Activated naive CD4-positive, alpha-beta T cell treated with anti-CD3 and anti-CD28 coated beads for 36 hours (primary cell): ENCODE measurements around the gene SLC35A4. TPM values are rescaled to one million over a fixed set of nuclear protein-coding genes. Genes with fewer than 3 reads are reported as not detected.

Experiments used
- CTCF ChIA-PET: fragments of 350-600 bp; sonication (Branson Sonifier 250); formaldehyde crosslinking; loops from one replicate; lab custom pipeline; 2021; ENCODE audit warnings: antibody characterized with exemption; lab: Charles Lee
- DNase-seq: peaks from one replicate; pipeline ENCODE4 v3.0.0-alpha.2; 2020
- H3K27ac Mint-ChIP-seq: one replicate; pipeline ENCODE4 v1.8.0; 2021; ENCODE audit warnings: mild to moderate bottlenecking, mixed read lengths
- H3K27me3 Mint-ChIP-seq: one replicate; pipeline ENCODE4 v1.8.0; 2021; ENCODE audit warnings: low read depth, mixed read lengths
- H3K36me3 Mint-ChIP-seq: one replicate; pipeline ENCODE4 v1.8.0; 2021; ENCODE audit warnings: low read depth, mixed read lengths
- H3K4me1 Mint-ChIP-seq: one replicate; pipeline ENCODE4 v1.8.0; 2021; ENCODE audit warnings: low read depth, mixed read lengths
- H3K4me3 Mint-ChIP-seq: one replicate; pipeline ENCODE4 v1.8.0; 2021; ENCODE audit warnings: mild to moderate bottlenecking, moderate library complexity, mixed read lengths
- H3K9me3 Mint-ChIP-seq: one replicate; pipeline ENCODE4 v1.8.0; 2021; ENCODE audit warnings: mixed read lengths
- intact Hi-C: fragments of 100-400 bp; cut with micrococcal nuclease; formaldehyde crosslinking; loops from one replicate; pipeline ENCODE4 v1.15.1; 2023
- total RNA-seq, 2 experiments: library from RNA; stranded (reverse); gene quantifications; one replicate each; pipeline ENCODE4 v1.2.3, GENCODE V29; 2021

Gene SLC35A4
- total RNA-seq, 2 experiments from 2014 or later: 57.1 to 60.1 TPM

DNA sequence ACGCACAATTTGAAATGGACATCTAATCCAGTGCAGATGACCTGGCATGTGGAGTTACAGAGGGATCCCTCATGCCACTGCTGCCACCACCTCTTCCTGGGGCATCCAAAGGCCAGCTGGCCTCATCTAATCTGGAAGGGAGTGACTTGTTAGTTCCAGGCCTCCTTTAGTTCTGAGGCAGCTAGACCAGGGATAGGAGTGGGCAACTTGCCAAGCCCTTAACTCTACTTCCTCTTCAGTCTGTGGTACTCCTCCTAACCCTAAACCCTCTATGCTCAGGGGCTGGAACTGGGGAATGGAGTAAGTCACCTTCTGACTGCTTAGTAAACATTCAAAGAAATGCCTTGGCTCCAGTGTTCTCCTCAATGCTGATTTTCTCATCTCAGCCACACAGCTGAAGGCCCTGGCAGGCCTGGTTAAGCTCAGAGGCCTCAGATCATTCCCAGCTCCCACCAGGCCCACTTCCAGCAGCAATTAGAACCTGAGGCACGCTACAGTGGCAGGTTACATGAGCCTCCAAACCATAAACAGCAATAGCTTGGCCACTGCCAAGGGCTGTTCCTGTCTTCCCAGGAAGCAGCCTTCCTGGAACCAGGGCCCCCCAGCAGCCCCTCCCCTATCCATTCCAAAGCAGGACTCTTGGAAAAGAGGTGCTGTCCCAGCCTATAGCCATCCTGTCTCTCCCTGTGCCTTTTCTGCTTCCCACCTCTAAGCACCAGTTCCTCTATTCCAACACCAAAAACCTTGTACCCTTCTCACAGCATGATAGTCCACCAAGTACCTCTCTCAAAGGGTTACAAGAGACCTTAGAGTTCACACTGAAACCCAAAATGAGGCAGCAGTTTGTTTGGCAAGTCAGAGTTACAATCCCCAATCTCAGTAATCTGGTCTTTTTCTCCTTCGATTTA is 15.1 kb upstream of the SLC35A4 start:
- H3K36me3 Mint-ChIP-seq: peaks cover 39% of the 10 kb centered on the region
- CTCF ChIA-PET: interaction anchor here (1.2 to 3.2 kb wide), 2 partner anchors 15 to 86 kb away, joined by 3 to 18 read pairs; no protein-coding TSS in a partner anchor
- H3K9me3 Mint-ChIP-seq: no peaks in the 10 kb centered on the region
- H3K27me3 Mint-ChIP-seq: no peaks in the 10 kb centered on the region
- intact Hi-C loops: loop anchor here (5.0 to 10.0 kb wide), 2 partner anchors 297 to 1255 kb away; partner anchors contain the start of gene MATR3
- H3K4me1 Mint-ChIP-seq: peaks cover 60% of the 10 kb centered on the region
- H3K4me3 Mint-ChIP-seq: no peak overlapping the region
- peak overlapping the region; percentile 94 for H3K27ac Mint-ChIP-seq
- DNase-seq: no peak

DNA sequence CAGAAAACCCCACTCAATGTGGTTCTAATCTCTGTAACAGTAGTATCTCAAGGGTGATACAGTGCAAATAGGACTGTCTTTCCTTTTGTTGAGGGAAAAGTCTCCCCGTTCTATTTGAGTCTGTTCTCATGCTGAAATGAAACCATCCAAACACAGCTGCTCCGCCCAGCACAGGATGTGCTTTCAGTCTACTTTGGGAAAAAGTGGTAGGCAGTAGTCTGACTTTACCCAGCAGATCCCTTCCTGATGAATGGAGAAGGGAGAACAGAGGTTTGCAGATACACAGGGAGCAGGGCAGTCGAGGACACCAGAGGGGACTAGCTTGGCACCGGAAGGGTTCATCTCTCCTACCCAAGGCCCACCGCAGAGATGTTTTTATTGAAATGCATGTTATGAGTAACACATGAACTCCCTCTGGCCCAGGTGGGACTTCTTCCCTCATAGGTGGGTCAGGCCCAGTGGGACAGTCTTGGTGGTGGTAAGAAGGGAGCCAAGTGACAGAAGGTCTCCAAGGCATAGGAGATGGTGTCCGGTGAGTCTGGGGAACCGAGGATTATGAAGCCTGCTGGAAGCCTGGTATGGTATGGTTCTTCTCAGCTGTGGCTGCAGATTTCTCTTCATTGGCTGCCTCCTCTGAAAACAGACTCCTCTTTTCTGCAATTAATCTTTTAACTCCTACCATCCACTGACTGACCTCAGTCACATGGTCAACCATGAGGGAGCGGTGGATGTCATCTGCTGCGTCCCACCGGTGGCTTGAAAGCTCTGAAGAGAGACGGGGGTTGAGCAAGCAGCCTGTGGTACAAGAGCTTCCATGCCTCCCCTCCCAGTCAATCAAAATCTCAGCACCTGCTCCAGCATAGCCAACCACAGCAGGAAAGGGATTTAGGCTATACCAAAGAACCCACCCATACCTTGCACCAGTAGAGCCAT is 14.2 kb upstream of the SLC35A4 start:
- Mint-ChIP-seq H3K4me1 (peaks cover 69% of the 10 kb centered on the region), H3K36me3 (peaks cover 38% of the 10 kb centered on the region), H3K4me3 (no peak overlapping the region), H3K27me3 (no peaks in the 10 kb centered on the region), H3K9me3 (no peaks in the 10 kb centered on the region), H3K27ac (peak overlapping the region; percentile 64)
- intact Hi-C loops: loop anchor here (5.0 to 10.0 kb wide), 2 partner anchors 298 to 1256 kb away; partner anchors contain the start of gene MATR3
- DNase-seq: no peak
- CTCF ChIA-PET: no interaction called here

DNA sequence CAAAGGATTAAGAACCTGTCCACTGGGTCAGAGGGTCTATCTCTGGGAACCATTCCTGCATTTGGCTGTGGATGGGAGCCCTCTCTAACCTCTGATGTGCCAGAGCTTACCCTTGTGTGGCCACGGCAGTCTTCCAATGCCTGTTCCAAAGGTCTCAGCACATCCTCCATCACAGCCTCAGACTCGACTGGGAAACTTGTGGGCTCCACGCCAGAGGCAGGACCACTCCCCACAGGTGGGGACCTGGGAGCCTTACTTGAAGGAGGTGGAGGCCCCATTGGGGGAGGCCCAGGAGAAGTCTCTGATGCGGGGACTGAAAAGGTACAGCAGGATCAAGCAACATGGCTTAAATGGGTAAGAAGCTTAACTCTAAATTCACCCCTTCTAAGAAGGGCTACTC is 12.8 kb upstream of the SLC35A4 start:
- H3K4me1 Mint-ChIP-seq: peaks cover 81% of the 10 kb centered on the region
- no peaks in the 10 kb centered on the region for H3K27me3 Mint-ChIP-seq
- peaks cover 48% of the 10 kb centered on the region for H3K36me3 Mint-ChIP-seq
- intact Hi-C loops: loop anchor here (5.0 to 10.0 kb wide), 2 partner anchors 300 to 1257 kb away; partner anchors contain the start of gene MATR3
- no peaks in the 10 kb centered on the region for H3K9me3 Mint-ChIP-seq
- H3K27ac Mint-ChIP-seq: no peak overlapping the region
- no peak for DNase-seq
- CTCF ChIA-PET: interaction anchor here (0.7 to 1.0 kb wide), 2 partner anchors 83 to 270 kb away, joined by 3 read pairs; partner anchors contain the start of gene PCDHA5
- no peak overlapping the region for H3K4me3 Mint-ChIP-seq

- Mint-ChIP-seq H3K27me3 (no peaks in the 10 kb centered on the region), H3K27ac (peak overlapping the region; percentile 89), H3K9me3 (no peaks in the 10 kb centered on the region), H3K4me3 (peak overlapping the region; percentile 46), H3K4me1 (peaks cover 79% of the 10 kb centered on the region), H3K36me3 (peaks cover 47% of the 10 kb centered on the region)
- CTCF ChIA-PET: interaction anchor here (0.6 kb wide), 2 partner anchors 157 to 1347 kb away, joined by 4 to 9 read pairs; no protein-coding TSS in a partner anchor
- intact Hi-C loops: loop anchor here (1.0 to 10.0 kb wide), 3 partner anchors 20 to 1259 kb away; partner anchors contain the start of gene MATR3
- no peak for DNase-seq
These were observed 11.0 kb upstream of the SLC35A4 start for GRCh38 chr5:140553657-140554056.

GRCh38 chr5:140554454-140554853 is 10.2 kb upstream of the SLC35A4 start:
- Mint-ChIP-seq H3K27ac (peak overlapping the region; percentile 89), H3K36me3 (peaks cover 39% of the 10 kb centered on the region), H3K9me3 (no peaks in the 10 kb centered on the region), H3K4me3 (peak overlapping the region; percentile 51), H3K4me1 (peaks cover 71% of the 10 kb centered on the region), H3K27me3 (no peaks in the 10 kb centered on the region)
- CTCF ChIA-PET: interaction anchor here (0.5 to 0.9 kb wide), 7 partner anchors 11 to 805 kb away, joined by 3 to 6 read pairs (median 4); no protein-coding TSS in a partner anchor
- intact Hi-C loops: loop anchor here (5.0 to 10.0 kb wide), 2 partner anchors 302 to 1260 kb away; partner anchors contain the start of gene MATR3
- DNase-seq: no peak

DNA sequence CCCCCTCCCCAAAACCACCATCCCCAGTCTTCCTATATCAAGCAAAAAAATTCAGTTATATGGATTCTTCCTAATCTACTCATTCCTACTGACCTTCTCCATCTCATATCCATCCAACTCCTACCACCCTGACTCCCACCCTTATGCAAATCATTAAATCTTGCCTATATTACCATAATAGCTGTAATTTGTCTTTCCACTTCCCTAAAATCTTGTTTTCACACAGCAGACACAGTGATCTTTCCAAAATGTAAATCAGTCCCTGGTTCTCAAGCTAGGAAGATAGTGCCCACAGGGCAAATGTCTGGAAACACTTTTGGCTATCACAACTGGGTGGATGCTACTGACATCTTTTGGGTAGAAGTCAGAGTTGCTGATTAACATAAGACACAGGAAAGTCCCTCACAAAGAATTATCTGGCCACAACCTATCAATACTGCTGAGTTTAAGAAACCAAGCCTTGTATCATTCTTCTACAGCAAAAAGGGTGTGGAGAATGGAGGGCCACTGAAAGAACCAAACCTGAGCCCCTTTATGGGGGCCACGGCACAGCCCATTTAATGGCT is 8.8 kb upstream of the SLC35A4 start:
- Mint-ChIP-seq H3K36me3 (peaks cover 29% of the 10 kb centered on the region), H3K27me3 (no peaks in the 10 kb centered on the region), H3K27ac (peak overlapping the region; percentile 93), H3K4me1 (peaks cover 60% of the 10 kb centered on the region), H3K9me3 (no peaks in the 10 kb centered on the region), H3K4me3 (peak overlapping the region; percentile 79)
- intact Hi-C loops: loop anchor here (1.0 to 10.0 kb wide), 7 partner anchors 8 to 1261 kb away; partner anchors contain the start of genes APBB3, HARS1, HARS2 and MATR3
- DNase-seq: no peak
- CTCF ChIA-PET: no interaction called here

DNA sequence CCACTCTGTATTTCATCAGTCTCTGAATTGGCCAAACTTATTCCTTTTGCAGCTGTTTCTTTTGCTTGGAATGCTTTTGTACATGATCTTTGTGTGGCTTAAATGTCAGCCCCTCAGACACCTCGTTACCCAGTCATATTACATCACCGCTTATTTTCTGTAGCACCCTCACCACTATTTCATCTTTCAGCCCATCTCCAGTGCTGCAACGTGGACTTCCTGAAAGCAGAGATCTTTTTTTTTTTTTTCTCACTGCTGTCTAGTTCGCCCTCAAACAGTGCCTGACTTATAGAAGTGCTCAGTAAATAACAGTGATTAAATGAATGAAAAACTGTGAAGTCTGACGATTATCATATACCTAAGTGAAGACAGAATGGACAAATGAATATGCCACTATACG is 8.2 kb upstream of the SLC35A4 start:
- DNase-seq: no peak
- CTCF ChIA-PET: no interaction called here
- H3K9me3 Mint-ChIP-seq: no peaks in the 10 kb centered on the region
- peak overlapping the region; percentile 93 for H3K27ac Mint-ChIP-seq
- peak overlapping the region; percentile 79 for H3K4me3 Mint-ChIP-seq
- H3K36me3 Mint-ChIP-seq: peaks cover 26% of the 10 kb centered on the region
- no peaks in the 10 kb centered on the region for H3K27me3 Mint-ChIP-seq
- H3K4me1 Mint-ChIP-seq: peaks cover 54% of the 10 kb centered on the region
- intact Hi-C loops: loop anchor here (1.0 to 10.0 kb wide), 7 partner anchors 8 to 1262 kb away; partner anchors contain the start of genes APBB3, HARS1, HARS2 and MATR3

GRCh38 chr5:140557136-140557805 is 7.4 kb upstream of the SLC35A4 start, which contains the start of gene SRA1:
Gene SRA1 (minus strand): TSS chr5:140557473. CDS start chr5:140557452, 21 bp downstream.
- Mint-ChIP-seq H3K4me3 (peak within 1 kb of the TSS; percentile 79), H3K36me3 (peaks cover 25% of the 10 kb centered on the region), H3K27me3 (no peaks in the 10 kb centered on the region), H3K9me3 (no peaks in the 10 kb centered on the region), H3K4me1 (peaks cover 46% of the 10 kb centered on the region), H3K27ac (peak within 1 kb of the TSS; percentile 93)
- intact Hi-C loops: loop anchor here (1.0 to 10.0 kb wide), 6 partner anchors 10 to 1262 kb away; partner anchors contain the start of genes ANKHD1, EIF4EBP3, HARS1 and HARS2
- CTCF ChIA-PET: interaction anchor here (1.0 to 3.0 kb wide), 3 partner anchors 9 to 133 kb away, joined by 3 to 17 read pairs (median 4); partner anchors contain the start of genes CD14 and EIF4EBP3
- DNase-seq: peak; percentile 92

DNA sequence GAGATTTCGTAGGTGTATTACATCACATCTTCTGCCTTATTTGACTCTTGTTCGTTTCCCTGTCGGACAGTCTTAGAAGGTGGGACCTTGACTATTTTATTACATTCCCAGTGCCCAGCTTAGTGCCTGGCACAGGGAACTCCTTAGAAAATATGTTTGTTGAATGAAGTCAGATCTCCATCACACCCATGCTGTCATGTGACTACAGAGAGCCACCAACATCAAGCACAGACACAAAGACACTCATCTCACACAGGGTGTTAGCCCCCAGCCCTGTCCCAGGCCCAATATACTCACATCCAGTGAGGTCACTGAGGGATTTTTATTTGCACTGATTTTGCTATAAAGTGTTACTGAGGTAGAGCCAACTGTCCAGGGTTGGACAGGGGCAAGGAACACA is 6.7 kb upstream of the SLC35A4 start:
- Mint-ChIP-seq H3K27ac (peak overlapping the region; percentile 93), H3K9me3 (no peaks in the 10 kb centered on the region), H3K4me3 (peak overlapping the region; percentile 79), H3K27me3 (no peaks in the 10 kb centered on the region), H3K4me1 (peaks cover 44% of the 10 kb centered on the region), H3K36me3 (peaks cover 22% of the 10 kb centered on the region)
- CTCF ChIA-PET: interaction anchor here (1.0 to 3.0 kb wide), 3 partner anchors 10 to 133 kb away, joined by 3 to 17 read pairs (median 4); partner anchors contain the start of genes CD14 and EIF4EBP3
- intact Hi-C loops: loop anchor here (1.0 to 10.0 kb wide), 6 partner anchors 11 to 1263 kb away; partner anchors contain the start of genes ANKHD1, EIF4EBP3, HARS1 and HARS2
- no peak for DNase-seq

- no peak for DNase-seq
- Mint-ChIP-seq H3K27me3 (no peaks in the 10 kb centered on the region), H3K9me3 (no peaks in the 10 kb centered on the region), H3K4me1 (peaks cover 43% of the 10 kb centered on the region), H3K4me3 (no peak overlapping the region), H3K27ac (peak overlapping the region; percentile 93), H3K36me3 (peaks cover 16% of the 10 kb centered on the region)
- intact Hi-C loops: loop anchor here (10.0 kb wide), 1 partner anchor 1264 kb away; the partner anchor contains the start of gene MATR3
- CTCF ChIA-PET: interaction anchor here (1.6 to 3.0 kb wide), 2 partner anchors 11 to 74 kb away, joined by 4 to 17 read pairs; partner anchors contain the start of genes CD14 and EIF4EBP3
These were observed 6.1 kb upstream of the SLC35A4 start for GRCh38 chr5:140558542-140558941.
